HG03135 (cell line): ENCODE data around the gene AK4.
"Not testable (repeated sequence)": the region's sequence is repeated elsewhere in the genome, so short reads cannot be mapped to it uniquely, and the experiment has no call there.

Experiments
- ATAC-seq: cut with Tn5 transposase; IDR thresholded peaks from one replicate; pipeline ENCODE4 v1.9.1; 2021; ENCODE audit warnings: mild to moderate bottlenecking, moderate library complexity; ENCODE audit not compliant: unreplicated experiment

Gene AK4

DNA sequence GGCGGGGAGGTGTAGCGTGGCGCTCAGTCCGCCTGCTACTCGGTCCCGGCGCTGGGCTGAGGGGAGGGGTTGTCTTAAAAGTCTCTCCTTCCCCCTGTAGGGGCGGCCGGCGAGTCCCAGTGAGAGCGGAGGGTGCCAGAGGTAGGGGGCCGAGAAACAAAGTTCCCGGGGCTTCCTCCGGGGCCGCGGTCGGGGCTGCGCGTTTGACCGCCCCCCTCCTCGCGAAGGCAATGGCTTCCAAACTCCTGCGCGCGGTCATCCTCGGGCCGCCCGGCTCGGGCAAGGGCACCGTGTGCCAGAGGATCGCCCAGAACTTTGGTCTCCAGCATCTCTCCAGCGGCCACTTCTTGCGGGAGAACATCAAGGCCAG, at the start of gene AK4:
Gene AK4 (plus strand): TSS at position 26 of the 370 bp plus-strand sequence. CDS start 205 bp downstream, at position 231.
- peak; percentile 19 for ATAC-seq

- no peak for ATAC-seq
Measured at GRCh38 chr1:65103807-65104206, 44.2 kb upstream of the AK4 start.

DNA sequence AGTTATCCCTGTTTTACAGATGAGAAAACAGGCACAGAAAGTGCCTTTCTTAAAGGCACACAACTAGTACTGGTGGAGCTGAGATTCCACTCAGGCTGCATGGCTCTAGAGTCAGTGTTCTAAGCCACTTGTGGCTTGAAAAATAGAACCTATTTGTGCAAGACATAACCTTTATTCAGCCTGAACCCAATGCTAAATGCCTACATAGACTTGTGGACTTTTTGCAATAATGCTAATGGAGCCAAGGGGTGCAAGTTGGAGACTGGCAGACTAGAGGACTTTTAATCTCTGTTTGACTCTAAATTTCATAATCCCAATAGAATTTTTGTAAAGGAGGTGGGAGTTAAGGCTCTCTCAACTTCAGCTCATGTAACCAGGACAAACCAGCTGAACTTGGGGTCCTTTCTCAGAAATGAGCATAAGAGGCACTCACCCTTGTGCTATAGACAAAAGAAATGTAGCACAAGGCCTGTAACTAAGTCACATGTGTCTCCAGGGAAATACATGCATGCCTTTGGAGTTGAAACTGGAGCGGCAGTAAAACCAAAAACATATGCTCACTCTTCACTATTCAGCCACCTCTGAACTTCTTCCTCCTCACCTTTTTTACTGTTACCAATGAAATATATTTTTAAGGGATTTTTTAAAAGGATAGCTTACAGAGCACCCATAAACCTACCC, 43.0 kb upstream of the AK4 start:
- no peak for ATAC-seq

- no peak for ATAC-seq
Measured at GRCh38 chr1:65105596-65105995, 42.4 kb upstream of the AK4 start.

DNA sequence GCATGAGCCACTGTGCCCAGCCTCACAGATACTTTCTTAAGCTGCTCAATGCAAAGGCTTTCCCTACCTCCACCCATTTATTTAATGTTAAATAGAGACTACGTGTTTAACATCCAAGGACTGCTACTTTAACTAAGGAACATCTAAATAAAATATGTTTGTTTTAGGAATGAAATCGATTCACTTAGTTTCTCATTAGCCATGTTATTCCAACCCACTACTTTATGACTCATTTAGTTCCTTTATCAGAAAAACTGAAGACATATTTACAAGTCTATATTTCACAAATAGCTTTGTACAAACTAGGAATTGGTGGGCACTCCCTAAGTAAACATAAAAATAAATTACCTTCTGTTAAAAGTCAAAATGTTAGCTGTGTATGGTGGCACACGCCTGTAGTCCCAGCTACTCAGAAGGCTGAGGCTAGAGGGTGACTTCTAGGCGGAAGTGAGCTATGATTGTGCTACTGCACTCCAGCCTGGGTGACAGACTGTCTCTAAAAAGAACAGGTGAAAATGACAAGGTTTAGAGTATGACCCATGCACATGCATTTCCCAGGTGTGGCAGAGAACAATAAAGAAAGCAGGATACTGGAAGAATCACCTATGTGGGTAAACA, 39.9 kb upstream of the AK4 start:
- ATAC-seq, result no peak

DNA sequence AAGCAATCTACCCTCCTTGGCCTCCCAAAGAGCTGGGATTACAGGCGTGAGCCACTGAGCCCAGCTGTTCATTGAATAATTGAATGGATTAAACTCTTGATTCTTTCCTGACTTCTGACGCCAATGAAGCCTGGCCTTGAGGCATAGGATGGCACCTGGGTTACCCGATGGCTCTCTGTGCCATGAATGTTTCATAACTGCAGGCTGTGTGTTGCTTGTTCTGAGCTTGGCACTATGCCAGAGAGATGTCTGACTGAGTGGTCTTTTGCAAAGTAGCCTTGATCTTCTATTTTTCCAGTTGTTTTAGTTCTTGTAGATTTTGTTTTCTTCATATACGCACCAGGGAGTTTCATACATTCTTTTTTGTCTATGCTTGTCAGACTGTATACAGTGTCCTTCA, 38.5 kb upstream of the AK4 start:
- no peak for ATAC-seq

- ATAC-seq, result no peak
Measured at GRCh38 chr1:65112811-65113210, 35.2 kb upstream of the AK4 start.

- ATAC-seq, result no peak
Measured at GRCh38 chr1:65113298-65113697, 34.7 kb upstream of the AK4 start.

- ATAC-seq, result no peak
Measured at GRCh38 chr1:65114322-65114721, 33.7 kb upstream of the AK4 start.

- no peak for ATAC-seq
Measured at GRCh38 chr1:65119951-65120350, 28.1 kb upstream of the AK4 start.

DNA sequence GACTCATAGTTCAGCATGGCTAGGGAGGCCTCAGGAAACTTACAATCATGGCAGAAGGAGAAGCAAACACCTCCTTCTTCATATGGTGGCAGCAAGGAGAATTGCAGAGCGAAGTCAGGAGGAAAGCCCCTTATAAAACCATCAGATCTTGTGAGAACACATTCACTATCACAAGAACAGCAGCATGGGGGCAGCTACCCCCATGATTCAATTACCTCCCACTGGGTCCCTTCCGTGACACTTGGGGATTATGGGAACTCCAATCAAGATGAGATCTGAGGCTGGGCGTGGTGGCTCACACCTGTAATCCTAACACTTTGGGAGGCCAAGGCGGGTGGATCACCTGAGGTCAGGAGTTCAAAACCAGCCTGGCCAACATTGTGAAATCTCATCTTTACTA, 18.9 kb upstream of the AK4 start:
- ATAC-seq, result not testable (repeated sequence)

DNA sequence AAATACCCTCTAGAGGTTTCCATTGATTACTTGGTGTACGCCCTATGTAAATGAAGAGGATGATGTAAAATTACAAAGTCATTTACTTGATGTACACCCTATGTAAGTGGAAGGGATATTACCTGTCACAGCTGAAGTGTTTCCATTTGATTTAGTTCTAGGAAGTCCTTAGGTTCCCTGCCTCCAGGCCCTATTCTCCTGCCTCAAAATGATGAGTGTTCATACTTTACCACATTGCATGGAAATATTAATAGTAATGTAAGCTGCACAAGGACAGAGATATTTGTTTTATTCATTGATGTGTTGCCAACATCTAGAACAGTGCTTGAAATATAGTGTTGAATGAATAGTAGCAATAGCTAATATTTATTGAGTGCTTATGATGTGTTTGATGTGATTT, 9.5 kb upstream of the AK4 start:
- ATAC-seq, result no peak

GRCh38 chr1:65139793-65140192, 8.2 kb upstream of the AK4 start:
- not testable (repeated sequence) for ATAC-seq

DNA sequence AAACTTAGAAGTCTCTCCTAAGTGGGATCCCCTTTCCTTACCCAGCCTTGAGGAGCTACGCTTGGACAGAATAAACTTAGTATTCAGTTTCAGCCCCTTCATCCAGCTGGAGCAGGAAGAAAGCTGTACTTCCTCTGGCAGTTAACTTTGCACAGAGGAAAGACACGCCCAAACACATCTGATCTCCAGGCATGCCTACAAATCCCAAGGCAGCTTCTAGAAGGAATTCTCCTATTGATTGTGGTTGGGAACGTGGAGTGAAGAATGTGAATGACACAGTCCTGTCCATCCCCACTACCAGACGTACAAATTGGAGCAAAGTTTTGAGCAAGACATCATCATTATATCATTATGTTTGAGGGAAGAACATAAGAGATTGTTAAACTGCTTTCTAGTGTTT, 6.6 kb upstream of the AK4 start:
- no peak for ATAC-seq

- no peak for ATAC-seq
Measured at GRCh38 chr1:65141918-65142317, 6.1 kb upstream of the AK4 start.

DNA sequence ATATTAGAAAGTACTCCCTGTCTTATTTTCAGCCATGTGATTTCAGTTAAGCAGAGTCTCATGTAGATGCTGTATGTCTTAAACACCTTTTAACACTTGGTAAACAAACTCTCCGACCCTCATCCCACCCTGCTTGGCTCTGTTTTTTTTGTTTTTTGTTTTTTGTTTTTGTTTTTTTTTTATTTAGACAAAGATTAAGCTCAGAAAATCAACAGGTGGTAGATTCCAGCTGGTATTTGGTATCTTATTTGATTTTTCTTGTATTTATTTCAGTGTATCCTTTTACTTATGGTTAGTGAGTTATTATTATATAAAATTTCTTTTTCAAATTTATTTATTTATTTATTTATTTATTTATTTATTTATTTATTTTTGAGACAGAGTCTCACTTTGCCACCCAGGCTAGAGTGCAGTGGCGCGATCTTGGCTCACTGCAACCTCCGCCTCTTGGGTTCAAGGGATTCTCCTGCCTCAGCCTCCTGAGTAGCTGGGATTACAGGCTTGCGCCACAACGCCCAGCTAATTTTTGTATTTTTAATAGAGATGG, 4.8 kb upstream of the AK4 start:
- not testable (repeated sequence) for ATAC-seq

GRCh38 chr1:65146908-65147423, 1.0 kb upstream of the AK4 start:
- ATAC-seq, result no peak

GRCh38 chr1:65147424-65148177, 402 bp upstream of the AK4 start:
- ATAC-seq, result peak; percentile 67

DNA sequence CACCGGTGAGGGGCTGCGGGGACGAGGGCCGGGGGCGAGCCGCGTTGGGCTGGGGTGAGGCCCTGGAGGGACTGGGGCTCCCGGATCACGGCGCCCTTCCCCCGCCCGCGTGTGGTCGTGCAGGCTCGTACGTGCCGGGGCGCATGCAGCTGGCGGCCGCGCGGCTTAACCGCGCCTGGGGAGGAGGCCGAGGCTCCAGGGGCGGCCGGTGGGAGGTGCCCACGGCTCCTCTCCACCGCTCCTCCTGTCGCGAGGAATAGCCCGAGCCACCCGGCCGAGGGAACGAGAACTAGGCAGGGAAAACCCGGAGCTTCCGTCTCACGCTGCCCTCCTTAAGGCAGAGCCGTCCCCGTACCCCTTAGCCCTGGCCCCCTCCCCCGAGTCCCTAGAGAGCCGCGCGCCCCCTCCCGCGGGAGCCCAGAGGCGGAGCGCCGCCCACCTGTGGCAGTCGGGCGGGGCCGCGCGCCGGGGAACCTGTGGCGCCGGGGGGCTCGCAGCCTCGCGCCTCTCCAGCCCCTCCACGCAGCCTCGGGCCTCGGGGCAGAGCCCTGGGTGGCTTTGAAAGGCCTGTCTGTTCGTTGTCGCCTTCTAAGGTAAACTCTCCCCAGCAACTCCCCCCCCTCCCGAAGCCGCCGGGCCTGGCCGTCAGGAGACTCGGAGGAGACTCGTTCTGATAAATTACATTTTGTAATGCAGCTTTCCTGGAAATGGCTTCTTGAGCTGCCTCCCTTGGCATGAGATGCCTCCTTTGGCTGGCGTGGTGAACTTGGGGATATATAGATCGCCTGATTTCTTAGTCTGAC, 746 bp downstream of the AK4 start:
- ATAC-seq, result peak; percentile 55

GRCh38 chr1:65149351-65150107, 1.5 kb downstream of the AK4 start:
- no peak for ATAC-seq
